Measurements from ENCODE around the gene NIN.

DNA sequence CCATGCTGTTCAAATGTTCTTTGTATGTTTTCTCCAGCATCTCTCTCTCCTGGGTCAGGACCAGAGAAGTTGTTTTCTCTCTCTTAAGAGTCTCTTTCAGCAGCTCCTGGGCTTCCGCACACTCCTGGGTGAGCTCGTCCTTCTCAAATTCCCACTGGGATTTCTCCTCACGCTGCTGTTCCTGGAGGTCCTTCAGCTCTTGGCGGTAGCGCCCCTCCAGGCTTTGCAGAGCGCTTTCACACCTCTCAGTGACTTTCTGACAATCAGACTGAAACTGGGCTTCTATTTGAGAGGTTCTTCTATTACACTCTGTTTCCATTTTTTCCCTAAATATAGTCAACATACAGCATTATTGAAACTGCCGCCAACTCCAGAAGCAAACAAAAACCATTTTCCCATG is 72.7 kb downstream of the NIN start:
- TF ChIP-seq, protein P1, sequence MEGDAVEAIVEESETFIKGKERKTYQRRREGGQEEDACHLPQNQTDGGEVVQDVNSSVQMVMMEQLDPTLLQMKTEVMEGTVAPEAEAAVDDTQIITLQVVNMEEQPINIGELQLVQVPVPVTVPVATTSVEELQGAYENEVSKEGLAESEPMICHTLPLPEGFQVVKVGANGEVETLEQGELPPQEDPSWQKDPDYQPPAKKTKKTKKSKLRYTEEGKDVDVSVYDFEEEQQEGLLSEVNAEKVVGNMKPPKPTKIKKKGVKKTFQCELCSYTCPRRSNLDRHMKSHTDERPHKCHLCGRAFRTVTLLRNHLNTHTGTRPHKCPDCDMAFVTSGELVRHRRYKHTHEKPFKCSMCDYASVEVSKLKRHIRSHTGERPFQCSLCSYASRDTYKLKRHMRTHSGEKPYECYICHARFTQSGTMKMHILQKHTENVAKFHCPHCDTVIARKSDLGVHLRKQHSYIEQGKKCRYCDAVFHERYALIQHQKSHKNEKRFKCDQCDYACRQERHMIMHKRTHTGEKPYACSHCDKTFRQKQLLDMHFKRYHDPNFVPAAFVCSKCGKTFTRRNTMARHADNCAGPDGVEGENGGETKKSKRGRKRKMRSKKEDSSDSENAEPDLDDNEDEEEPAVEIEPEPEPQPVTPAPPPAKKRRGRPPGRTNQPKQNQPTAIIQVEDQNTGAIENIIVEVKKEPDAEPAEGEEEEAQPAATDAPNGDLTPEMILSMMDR (conservative IDR thresholded peaks at IDR 0.05 in 1 of 2, IDR thresholded peaks at IDR 0.05 in 1 of 2; ENCODE audit: extremely low read depth in 1 of 2, insufficient read depth in 1 of 2, low read depth in 1 of 2, low read length in 2 of 2): no peak
- TF ChIP-seq EZH2 (IDR thresholded peaks at IDR 0.05; ENCODE audit: borderline replicate concordance, low read length): no peak

Data from mammary epithelial cell (primary cell).